GM21723 (cell line): Measurements from ENCODE around the gene IGF1.

Experiments used
- ATAC-seq: cut with Tn5 transposase; IDR thresholded peaks from one replicate; pipeline ENCODE4 v1.9.1; 2021; ENCODE audit warnings: mild to moderate bottlenecking, moderate library complexity; ENCODE audit not compliant: unreplicated experiment

The IGF1 gene

GRCh38 chr12:102480406-102480805 is at the start of gene IGF1:
TSS of gene IGF1 (minus strand) at chr12:102480563. CDS start at chr12:102480381, 182 bp downstream.
- ATAC-seq: no peak

GRCh38 chr12:102528111-102528510 is 47.7 kb upstream of the IGF1 start:
- ATAC-seq: no peak

- no peak for ATAC-seq
These were observed 46.9 kb upstream of the IGF1 start for GRCh38 chr12:102527171-102527720.

- no peak for ATAC-seq
These were observed 46.3 kb upstream of the IGF1 start for GRCh38 chr12:102526656-102527055.

- no peak for ATAC-seq
These were observed 42.4 kb upstream of the IGF1 start for GRCh38 chr12:102522768-102523167.

GRCh38 chr12:102521662-102522277 is 41.4 kb upstream of the IGF1 start:
- ATAC-seq: no peak

- no peak for ATAC-seq
These were observed 38.5 kb upstream of the IGF1 start for GRCh38 chr12:102518871-102519270.

GRCh38 chr12:102514696-102515095 is 34.3 kb upstream of the IGF1 start:
- ATAC-seq: no peak

GRCh38 chr12:102513739-102514138 is 33.4 kb upstream of the IGF1 start:
- no peak for ATAC-seq

- ATAC-seq: peak; percentile 95
These were observed 32.9 kb upstream of the IGF1 start for GRCh38 chr12:102513272-102513671.

GRCh38 chr12:102512523-102512922 is 32.2 kb upstream of the IGF1 start:
- ATAC-seq: peak; percentile 15

- no peak for ATAC-seq
These were observed 31.2 kb upstream of the IGF1 start for GRCh38 chr12:102511575-102511974.

- no peak for ATAC-seq
These were observed 30.1 kb upstream of the IGF1 start for GRCh38 chr12:102510463-102510862.

- ATAC-seq: no peak
These were observed 29.7 kb upstream of the IGF1 start for GRCh38 chr12:102510031-102510430.

GRCh38 chr12:102509123-102509626 is 28.8 kb upstream of the IGF1 start:
- ATAC-seq: no peak

- ATAC-seq: no peak
These were observed 27.7 kb upstream of the IGF1 start for GRCh38 chr12:102508052-102508451.

GRCh38 chr12:102507301-102507700 is 26.9 kb upstream of the IGF1 start:
- no peak for ATAC-seq

GRCh38 chr12:102504871-102505270 is 24.5 kb upstream of the IGF1 start:
- ATAC-seq: no peak

- no peak for ATAC-seq
These were observed 23.9 kb upstream of the IGF1 start for GRCh38 chr12:102504280-102504679.

GRCh38 chr12:102503831-102504230 is 23.5 kb upstream of the IGF1 start:
- no peak for ATAC-seq

- ATAC-seq: peak; percentile 93
These were observed 22.8 kb upstream of the IGF1 start for GRCh38 chr12:102503056-102503681.

GRCh38 chr12:102501773-102502172 is 21.4 kb upstream of the IGF1 start:
- ATAC-seq: no peak
